ENCODE results near the gene MAMDC2.
"Not testable (repeated sequence)": the region's sequence is repeated elsewhere in the genome, so short reads cannot be mapped to it uniquely, and the experiment has no call there.

Gene MAMDC2

GRCh38 chr9:70038171-70038621, 5.5 kb upstream of the MAMDC2 start:
- not testable (repeated sequence) for H3K9ac ChIP-seq (ENCODE audit: low read depth, low read length); H3K36me3 ChIP-seq (ENCODE audit: insufficient read depth, low read length); H3K27ac ChIP-seq (ENCODE audit: low read depth, low read length); H3K9me3 ChIP-seq (ENCODE audit: insufficient read depth, low read depth, low read length); H3K4me3 ChIP-seq (ENCODE audit: low read length)
- WGBS, result 79% methylated on average over 4 of the region's 4 CpGs
- H3K4me1 ChIP-seq (ENCODE audit: insufficient read depth, low read length), result peaks cover 11% of the 10 kb centered on the region
- H3K27me3 ChIP-seq (ENCODE audit: insufficient read depth, low read length), result peaks cover 10% of the 10 kb centered on the region; the same call in 1 of the 2 replicates

GRCh38 chr9:70040376-70040903, 3.2 kb upstream of the MAMDC2 start:
- H3K9ac ChIP-seq (ENCODE audit: low read depth, low read length), result no peak overlapping the region
- 78% methylated on average over 3 of the region's 3 CpGs for WGBS
- peaks cover 22% of the 10 kb centered on the region for H3K27me3 ChIP-seq (ENCODE audit: insufficient read depth, low read length)
- no peak overlapping the region for H3K4me3 ChIP-seq (ENCODE audit: low read length)
- H3K9me3 ChIP-seq (ENCODE audit: insufficient read depth, low read depth, low read length), result 0 out of 2 replicates have a peak, but pooled peaks cover 3% of the 10 kb centered on the region
- no peaks in the 10 kb centered on the region for H3K36me3 ChIP-seq (ENCODE audit: insufficient read depth, low read length)
- H3K27ac ChIP-seq (ENCODE audit: low read depth, low read length), result no peak overlapping the region
- peaks cover 17% of the 10 kb centered on the region for H3K4me1 ChIP-seq (ENCODE audit: insufficient read depth, low read length)

DNA sequence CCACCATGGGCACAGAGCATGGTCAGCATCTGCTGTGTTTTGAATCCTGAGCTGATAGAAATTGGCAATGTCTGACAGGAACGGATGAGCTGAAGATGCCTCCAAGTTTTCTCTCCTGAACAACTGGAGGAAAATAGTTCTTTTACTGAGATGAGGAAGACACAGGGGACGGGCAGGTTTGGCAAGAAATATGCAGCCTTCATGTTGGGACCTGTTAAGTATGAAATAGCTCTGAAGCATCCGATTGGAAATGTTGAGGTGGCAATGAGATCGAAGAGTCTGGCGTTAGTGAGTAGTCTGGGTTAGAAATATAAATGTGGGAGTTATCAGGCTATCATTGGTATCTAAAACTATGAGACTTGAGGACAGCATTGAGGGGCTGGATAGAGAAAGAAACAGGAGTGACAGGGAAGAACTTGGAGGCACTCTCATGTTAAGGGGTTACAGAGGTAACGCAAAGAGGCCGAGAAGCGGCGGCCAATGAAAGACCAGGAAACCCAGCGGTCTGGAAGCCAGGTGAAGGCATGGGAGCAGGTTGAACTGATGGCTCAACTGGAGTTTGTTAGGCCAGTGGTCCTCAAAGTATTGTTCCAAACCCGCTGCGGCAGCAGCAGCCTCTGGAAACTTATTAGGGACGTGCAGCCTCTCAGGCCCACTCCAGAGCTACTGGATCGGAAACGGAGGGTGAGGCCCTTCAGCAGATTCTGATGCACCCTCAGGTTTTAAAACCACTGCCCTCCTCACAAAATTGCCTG, 1.0 kb upstream of the MAMDC2 start:
- 87% methylated on average over 15 of the region's 15 CpGs for WGBS
- H3K9ac ChIP-seq (ENCODE audit: low read depth, low read length), result peak overlapping the region; percentile 75; the same call in 1 of the 2 replicates
- 0 out of 2 replicates have a peak, but pooled peaks cover 3% of the 10 kb centered on the region for H3K9me3 ChIP-seq (ENCODE audit: insufficient read depth, low read depth, low read length)
- no peaks in the 10 kb centered on the region for H3K36me3 ChIP-seq (ENCODE audit: insufficient read depth, low read length)
- H3K27me3 ChIP-seq (ENCODE audit: insufficient read depth, low read length), result peaks cover 22% of the 10 kb centered on the region
- peaks cover 21% of the 10 kb centered on the region for H3K4me1 ChIP-seq (ENCODE audit: insufficient read depth, low read length)
- peak overlapping the region; percentile 56 for H3K4me3 ChIP-seq (ENCODE audit: low read length)
- H3K27ac ChIP-seq (ENCODE audit: low read depth, low read length), result no peak overlapping the region

DNA sequence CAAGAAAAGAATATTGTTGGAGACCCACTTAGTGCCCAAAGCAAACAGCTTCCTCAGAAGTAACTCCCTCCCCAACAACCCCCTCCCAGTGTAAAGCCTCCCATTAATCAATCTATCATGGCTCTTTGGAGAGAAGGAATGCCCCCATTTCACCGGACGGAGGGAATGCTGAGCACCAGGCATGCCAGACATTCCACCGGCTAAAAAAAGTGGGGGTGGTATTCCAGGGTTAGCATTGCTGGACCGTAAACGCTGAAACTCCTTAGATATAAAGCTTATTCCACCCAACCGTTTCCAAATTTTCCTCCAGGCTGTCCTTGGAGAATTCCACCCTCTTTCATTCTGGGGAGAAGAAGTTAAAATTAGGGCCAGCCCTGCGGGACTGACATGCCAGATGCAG, 363 bp upstream of the MAMDC2 start:
- Histone ChIP-seq H3K9me3 (ENCODE audit: insufficient read depth, low read depth, low read length) (0 out of 2 replicates have a peak, but pooled peaks cover 2% of the 10 kb centered on the region), H3K27me3 (ENCODE audit: insufficient read depth, low read length) (peaks cover 22% of the 10 kb centered on the region), H3K9ac (ENCODE audit: low read depth, low read length) (peak overlapping the region; percentile 75), H3K27ac (ENCODE audit: low read depth, low read length) (peak overlapping the region; percentile 43), H3K4me1 (ENCODE audit: insufficient read depth, low read length) (peaks cover 21% of the 10 kb centered on the region), H3K36me3 (ENCODE audit: insufficient read depth, low read length) (peaks cover 4% of the 10 kb centered on the region; the same call in 1 of the 2 replicates), H3K4me3 (ENCODE audit: low read length) (peak overlapping the region; percentile 56)
- 5% methylated on average over 6 of the region's 7 CpGs for WGBS

- H3K9ac ChIP-seq (ENCODE audit: low read depth, low read length), result peak overlapping the region; percentile 75
- peaks cover 4% of the 10 kb centered on the region; the same call in 1 of the 2 replicates for H3K36me3 ChIP-seq (ENCODE audit: insufficient read depth, low read length)
- no peak overlapping the region; the same call in 1 of the 2 replicates for H3K27ac ChIP-seq (ENCODE audit: low read depth, low read length)
- WGBS, result 7% methylated on average over 26 of the region's 26 CpGs
- peaks cover 22% of the 10 kb centered on the region for H3K27me3 ChIP-seq (ENCODE audit: insufficient read depth, low read length)
- H3K9me3 ChIP-seq (ENCODE audit: insufficient read depth, low read depth, low read length), result no peaks in the 10 kb centered on the region
- H3K4me3 ChIP-seq (ENCODE audit: low read length), result peak overlapping the region; percentile 56
- peaks cover 21% of the 10 kb centered on the region for H3K4me1 ChIP-seq (ENCODE audit: insufficient read depth, low read length)
Measured at GRCh38 chr9:70044490-70045307, 1.1 kb downstream of the MAMDC2 start.

DNA sequence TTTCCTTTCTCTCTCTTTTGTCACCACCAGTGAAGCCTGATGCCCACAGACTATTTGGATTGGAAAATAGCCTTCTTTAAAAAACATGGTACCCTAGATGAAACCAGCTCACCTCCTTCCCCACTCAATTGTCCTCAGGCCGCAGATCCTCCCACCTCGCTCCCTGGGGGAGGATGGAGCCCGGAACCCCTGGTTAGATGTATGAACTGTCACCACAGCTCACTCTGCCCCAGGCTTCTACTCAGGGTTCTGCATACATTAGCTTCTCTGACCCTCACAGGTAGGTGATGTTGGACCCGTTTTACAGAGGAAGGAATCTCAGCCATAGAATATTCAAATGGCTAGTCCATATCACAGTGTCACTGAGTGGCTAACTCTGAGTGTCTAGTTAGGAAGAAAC, 1.8 kb downstream of the MAMDC2 start:
- Histone ChIP-seq H3K27ac (ENCODE audit: low read depth, low read length) (no peak overlapping the region), H3K9ac (ENCODE audit: low read depth, low read length) (no peak overlapping the region), H3K4me1 (ENCODE audit: insufficient read depth, low read length) (peaks cover 21% of the 10 kb centered on the region), H3K27me3 (ENCODE audit: insufficient read depth, low read length) (peaks cover 22% of the 10 kb centered on the region), H3K36me3 (ENCODE audit: insufficient read depth, low read length) (peaks cover 4% of the 10 kb centered on the region; the same call in 1 of the 2 replicates), H3K4me3 (ENCODE audit: low read length) (no peak overlapping the region; the same call in 1 of the 2 replicates), H3K9me3 (ENCODE audit: insufficient read depth, low read depth, low read length) (no peaks in the 10 kb centered on the region)
- 89% methylated on average over 4 of the region's 4 CpGs for WGBS

DNA sequence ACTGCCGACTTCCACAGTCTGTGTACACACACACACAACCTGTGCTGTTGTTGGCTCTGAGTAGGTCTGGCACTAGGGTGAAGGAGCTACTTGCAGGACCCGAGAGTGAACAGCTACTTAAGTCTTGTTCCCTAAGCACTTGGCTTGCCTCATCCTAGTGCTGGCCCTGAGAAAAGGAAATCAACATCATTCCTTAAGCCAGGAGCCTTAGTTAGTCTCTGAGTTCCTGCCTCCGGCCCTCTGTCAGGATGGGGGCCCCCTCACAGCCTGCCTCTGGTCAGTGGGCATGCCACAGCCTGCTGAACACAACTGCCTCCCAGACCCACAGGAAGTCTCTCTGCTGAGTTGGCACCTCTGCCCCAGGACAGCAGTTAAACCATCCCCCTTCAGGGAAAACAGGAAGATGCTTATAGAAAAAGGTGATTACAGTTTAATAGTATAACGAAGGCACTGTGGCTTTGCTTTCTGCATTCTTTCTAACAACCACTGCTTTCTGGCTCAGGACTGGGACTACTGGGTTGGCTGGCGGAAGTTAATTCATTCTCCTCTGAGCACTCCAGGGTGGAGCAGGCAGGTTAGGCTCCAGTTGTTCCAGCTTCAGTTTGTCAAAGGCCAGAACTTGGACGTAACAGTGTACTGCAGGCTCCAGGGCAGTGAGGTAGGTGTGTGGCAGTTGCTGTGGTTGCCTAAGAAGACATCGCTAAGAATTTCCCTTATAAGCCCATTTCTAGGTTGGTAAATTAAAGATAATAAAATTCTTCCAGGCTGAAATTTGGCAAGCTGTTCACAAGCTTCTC, 2.8 kb downstream of the MAMDC2 start:
- H3K4me1 ChIP-seq (ENCODE audit: insufficient read depth, low read length), result peaks cover 21% of the 10 kb centered on the region
- H3K9ac ChIP-seq (ENCODE audit: low read depth, low read length), result no peak overlapping the region
- no peak overlapping the region for H3K27ac ChIP-seq (ENCODE audit: low read depth, low read length)
- peaks cover 4% of the 10 kb centered on the region; the same call in 1 of the 2 replicates for H3K36me3 ChIP-seq (ENCODE audit: insufficient read depth, low read length)
- H3K9me3 ChIP-seq (ENCODE audit: insufficient read depth, low read depth, low read length), result no peaks in the 10 kb centered on the region
- WGBS, result 85% methylated on average over 7 of the region's 7 CpGs
- no peak overlapping the region for H3K4me3 ChIP-seq (ENCODE audit: low read length)
- H3K27me3 ChIP-seq (ENCODE audit: insufficient read depth, low read length), result peaks cover 22% of the 10 kb centered on the region

DNA sequence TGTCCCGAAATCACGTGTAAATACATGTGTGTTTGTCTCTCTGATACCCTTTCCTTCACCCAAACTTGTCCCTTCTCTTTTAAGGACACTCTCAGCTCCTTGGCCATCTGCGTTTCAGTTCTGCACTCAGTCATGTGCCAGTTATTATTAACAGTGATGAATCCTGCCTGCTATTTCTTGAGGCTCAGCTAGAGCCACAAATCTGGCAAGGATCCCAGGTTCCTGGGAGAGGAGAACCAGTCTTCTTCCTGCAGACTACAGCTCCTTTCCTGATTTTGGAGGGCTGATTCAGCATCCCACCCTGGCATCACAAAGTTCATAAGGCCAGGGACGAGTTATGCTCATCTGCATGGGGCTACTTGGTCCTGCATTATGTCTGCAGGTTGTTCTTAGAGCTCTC, 5.6 kb downstream of the MAMDC2 start:
- Histone ChIP-seq H3K27me3 (ENCODE audit: insufficient read depth, low read length) (0 out of 2 replicates have a peak, but pooled peaks cover 4% of the 10 kb centered on the region), H3K36me3 (ENCODE audit: insufficient read depth, low read length) (peaks cover 4% of the 10 kb centered on the region; the same call in 1 of the 2 replicates), H3K9ac (ENCODE audit: low read depth, low read length) (no peak overlapping the region), H3K4me1 (ENCODE audit: insufficient read depth, low read length) (peaks cover 9% of the 10 kb centered on the region; the same call in 1 of the 2 replicates), H3K4me3 (ENCODE audit: low read length) (no peak overlapping the region), H3K27ac (ENCODE audit: low read depth, low read length) (no peak overlapping the region), H3K9me3 (ENCODE audit: insufficient read depth, low read depth, low read length) (no peaks in the 10 kb centered on the region)
- 95% methylated on average over 4 of the region's 4 CpGs for WGBS

DNA sequence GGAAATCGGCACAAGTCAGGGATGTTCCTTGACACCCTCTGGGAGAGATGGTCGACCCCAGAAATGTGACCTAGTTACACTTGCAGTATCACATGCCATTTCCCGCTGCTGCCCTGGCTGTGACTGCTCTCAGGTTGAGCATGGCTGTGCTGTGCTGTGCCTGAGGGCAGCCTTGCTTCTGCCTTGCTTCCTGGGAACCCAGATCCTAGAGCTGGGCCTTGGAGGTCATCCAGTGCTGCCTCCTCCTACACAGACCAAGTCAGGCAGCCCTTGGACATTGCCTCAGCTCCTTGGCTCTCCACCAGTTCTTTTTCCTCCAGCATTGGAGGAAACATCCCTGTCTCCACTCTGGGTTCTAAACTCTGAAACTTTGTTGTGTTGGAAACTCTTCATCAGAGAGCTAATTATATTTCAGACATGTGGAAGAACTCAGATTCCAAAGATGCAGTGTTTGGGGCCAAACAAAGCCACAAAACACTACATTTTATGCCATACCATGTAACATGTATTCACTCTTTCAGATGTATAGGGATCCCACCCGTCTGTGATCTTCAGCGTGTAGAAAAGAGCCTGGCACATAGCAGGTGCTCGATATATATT, 6.1 kb downstream of the MAMDC2 start:
- 0 out of 2 replicates have a peak, but pooled peaks cover 4% of the 10 kb centered on the region for H3K27me3 ChIP-seq (ENCODE audit: insufficient read depth, low read length)
- H3K27ac ChIP-seq (ENCODE audit: low read depth, low read length), result no peak overlapping the region
- WGBS, result 92% methylated on average over 6 of the region's 6 CpGs
- peaks cover 4% of the 10 kb centered on the region; the same call in 1 of the 2 replicates for H3K36me3 ChIP-seq (ENCODE audit: insufficient read depth, low read length)
- H3K9ac ChIP-seq (ENCODE audit: low read depth, low read length), result no peak overlapping the region
- peaks cover 9% of the 10 kb centered on the region; the same call in 1 of the 2 replicates for H3K4me1 ChIP-seq (ENCODE audit: insufficient read depth, low read length)
- no peak overlapping the region for H3K4me3 ChIP-seq (ENCODE audit: low read length)
- no peaks in the 10 kb centered on the region for H3K9me3 ChIP-seq (ENCODE audit: insufficient read depth, low read depth, low read length)

GRCh38 chr9:70052768-70053167, 9.1 kb downstream of the MAMDC2 start:
- 96% methylated on average over 1 of the region's 1 CpG for WGBS
- H3K4me3 ChIP-seq (ENCODE audit: low read length), result no peak overlapping the region
- H3K9ac ChIP-seq (ENCODE audit: low read depth, low read length), result no peak overlapping the region
- 0 out of 2 replicates have a peak, but pooled peaks cover 5% of the 10 kb centered on the region for H3K9me3 ChIP-seq (ENCODE audit: insufficient read depth, low read depth, low read length)
- peaks cover 3% of the 10 kb centered on the region; the same call in 1 of the 2 replicates for H3K36me3 ChIP-seq (ENCODE audit: insufficient read depth, low read length)
- no peaks in the 10 kb centered on the region for H3K27me3 ChIP-seq (ENCODE audit: insufficient read depth, low read length)
- H3K4me1 ChIP-seq (ENCODE audit: insufficient read depth, low read length), result no peaks in the 10 kb centered on the region
- H3K27ac ChIP-seq (ENCODE audit: low read depth, low read length), result no peak overlapping the region

All from HUES64 (cell line).